Measurements from ENCODE around the gene MACROH2A1.

Gene MACROH2A1

DNA sequence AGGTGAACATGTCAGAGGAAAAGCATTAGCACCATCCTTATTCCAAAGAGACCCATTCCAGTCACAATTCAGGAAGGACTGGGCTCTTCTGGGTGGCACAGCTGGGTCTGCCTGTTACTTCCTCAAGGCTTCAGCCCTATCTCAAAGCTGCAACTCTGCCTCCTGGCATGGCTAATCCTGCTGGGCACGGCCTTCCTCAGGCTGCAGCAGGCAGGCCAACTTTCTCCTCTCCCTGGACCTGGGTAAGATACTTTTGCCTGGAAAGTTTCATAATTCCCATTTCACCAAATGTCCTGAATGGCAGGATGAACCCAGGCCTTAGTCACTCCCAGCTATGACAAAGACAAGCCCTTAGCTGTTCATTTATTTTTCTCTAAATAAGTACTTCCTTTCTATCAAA, 50.1 kb downstream of the MACROH2A1 start:
- Histone ChIP-seq H3K79me2 (ENCODE audit: insufficient read depth, low read length) (no peaks in the 10 kb centered on the region), H3K36me3 (ENCODE audit: low read length) (no peaks in the 10 kb centered on the region), H3K27ac (ENCODE audit: low read depth, low read length) (no peak overlapping the region), H3K27me3 (ENCODE audit: low read length) (no peaks in the 10 kb centered on the region), H3K9me3 (ENCODE audit: insufficient read depth, low read length) (no peaks in the 10 kb centered on the region), H3K9ac (ENCODE audit: low read length) (no peak overlapping the region), H3F3A (ENCODE audit: insufficient read depth) (no peaks in the 10 kb centered on the region), H4K20me1 (ENCODE audit: low read depth, low read length) (no peaks in the 10 kb centered on the region), H2AFZ (ENCODE audit: low read depth, low read length, severe bottlenecking) (no peak overlapping the region), H3K4me2 (ENCODE audit: low read depth, low read length, poor library complexity, severe bottlenecking) (no peak overlapping the region), H3K4me3 (ENCODE audit: insufficient read depth, low read length, poor library complexity, severe bottlenecking) (no peak overlapping the region), H3K9me2 (replicated peaks; ENCODE audit: insufficient read depth, low read length) (no peaks in the 10 kb centered on the region)
- TF ChIP-seq EZH2phosphoT487 (conservative IDR thresholded peaks at IDR 0.05; ENCODE audit: low read length), result no peak
- TF ChIP-seq, protein P1, sequence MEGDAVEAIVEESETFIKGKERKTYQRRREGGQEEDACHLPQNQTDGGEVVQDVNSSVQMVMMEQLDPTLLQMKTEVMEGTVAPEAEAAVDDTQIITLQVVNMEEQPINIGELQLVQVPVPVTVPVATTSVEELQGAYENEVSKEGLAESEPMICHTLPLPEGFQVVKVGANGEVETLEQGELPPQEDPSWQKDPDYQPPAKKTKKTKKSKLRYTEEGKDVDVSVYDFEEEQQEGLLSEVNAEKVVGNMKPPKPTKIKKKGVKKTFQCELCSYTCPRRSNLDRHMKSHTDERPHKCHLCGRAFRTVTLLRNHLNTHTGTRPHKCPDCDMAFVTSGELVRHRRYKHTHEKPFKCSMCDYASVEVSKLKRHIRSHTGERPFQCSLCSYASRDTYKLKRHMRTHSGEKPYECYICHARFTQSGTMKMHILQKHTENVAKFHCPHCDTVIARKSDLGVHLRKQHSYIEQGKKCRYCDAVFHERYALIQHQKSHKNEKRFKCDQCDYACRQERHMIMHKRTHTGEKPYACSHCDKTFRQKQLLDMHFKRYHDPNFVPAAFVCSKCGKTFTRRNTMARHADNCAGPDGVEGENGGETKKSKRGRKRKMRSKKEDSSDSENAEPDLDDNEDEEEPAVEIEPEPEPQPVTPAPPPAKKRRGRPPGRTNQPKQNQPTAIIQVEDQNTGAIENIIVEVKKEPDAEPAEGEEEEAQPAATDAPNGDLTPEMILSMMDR (IDR thresholded peaks at IDR 0.05; ENCODE audit: insufficient read depth, low read length, poor library complexity, severe bottlenecking), result no peak

DNA sequence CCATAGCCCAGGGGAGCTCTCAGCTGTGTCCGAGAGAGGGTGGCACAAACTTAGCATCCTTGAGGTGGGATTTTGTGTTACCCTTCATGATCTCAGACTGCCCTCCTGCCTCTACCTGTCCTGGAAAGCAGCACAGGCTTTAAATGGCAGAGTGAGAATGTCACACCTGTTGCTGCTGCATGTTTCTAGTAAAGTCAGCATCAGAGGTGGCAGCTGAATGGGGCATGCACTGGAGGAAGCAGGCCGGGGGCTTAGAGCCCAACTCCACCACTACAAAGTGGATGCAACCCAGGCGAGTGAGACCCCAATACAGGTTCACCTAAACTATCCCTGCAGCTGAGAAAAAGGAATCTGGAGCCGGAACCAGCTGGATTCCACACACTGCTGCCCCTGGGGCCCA, 51.6 kb downstream of the MACROH2A1 start:
- Histone ChIP-seq H3K79me2 (ENCODE audit: insufficient read depth, low read length) (no peaks in the 10 kb centered on the region), H3K4me3 (ENCODE audit: insufficient read depth, low read length, poor library complexity, severe bottlenecking) (no peak overlapping the region), H3K36me3 (ENCODE audit: low read length) (no peaks in the 10 kb centered on the region), H3K9me2 (replicated peaks; ENCODE audit: insufficient read depth, low read length) (no peaks in the 10 kb centered on the region), H3K27me3 (ENCODE audit: low read length) (no peaks in the 10 kb centered on the region), H3K4me2 (ENCODE audit: low read depth, low read length, poor library complexity, severe bottlenecking) (no peak overlapping the region), H2AFZ (ENCODE audit: low read depth, low read length, severe bottlenecking) (no peak overlapping the region), H4K20me1 (ENCODE audit: low read depth, low read length) (no peaks in the 10 kb centered on the region), H3K9ac (ENCODE audit: low read length) (no peak overlapping the region), H3F3A (ENCODE audit: insufficient read depth) (no peaks in the 10 kb centered on the region), H3K9me3 (ENCODE audit: insufficient read depth, low read length) (no peaks in the 10 kb centered on the region), H3K27ac (ENCODE audit: low read depth, low read length) (no peak overlapping the region)
- no peak for TF ChIP-seq EZH2phosphoT487 (conservative IDR thresholded peaks at IDR 0.05; ENCODE audit: low read length)
- TF ChIP-seq, protein P1 (IDR thresholded peaks at IDR 0.05; ENCODE audit: insufficient read depth, low read length, poor library complexity, severe bottlenecking), result no peak

- H4K20me1 ChIP-seq (ENCODE audit: low read depth, low read length), result no peaks in the 10 kb centered on the region
- no peaks in the 10 kb centered on the region for H3F3A ChIP-seq (ENCODE audit: insufficient read depth)
- no peak overlapping the region for H2AFZ ChIP-seq (ENCODE audit: low read depth, low read length, severe bottlenecking)
- H3K9me2 ChIP-seq (replicated peaks; ENCODE audit: insufficient read depth, low read length), result no peaks in the 10 kb centered on the region
- no peak overlapping the region for H3K4me2 ChIP-seq (ENCODE audit: low read depth, low read length, poor library complexity, severe bottlenecking)
- no peak overlapping the region for H3K4me3 ChIP-seq (ENCODE audit: insufficient read depth, low read length, poor library complexity, severe bottlenecking)
- H3K36me3 ChIP-seq (ENCODE audit: low read length), result no peaks in the 10 kb centered on the region
- no peaks in the 10 kb centered on the region for H3K9me3 ChIP-seq (ENCODE audit: insufficient read depth, low read length)
- no peak for TF ChIP-seq EZH2phosphoT487 (conservative IDR thresholded peaks at IDR 0.05; ENCODE audit: low read length)
- TF ChIP-seq, protein P1 (IDR thresholded peaks at IDR 0.05; ENCODE audit: insufficient read depth, low read length, poor library complexity, severe bottlenecking), result no peak
- no peak overlapping the region for H3K9ac ChIP-seq (ENCODE audit: low read length)
- H3K27ac ChIP-seq (ENCODE audit: low read depth, low read length), result no peak overlapping the region
- no peaks in the 10 kb centered on the region for H3K27me3 ChIP-seq (ENCODE audit: low read length)
- H3K79me2 ChIP-seq (ENCODE audit: insufficient read depth, low read length), result no peaks in the 10 kb centered on the region
These were observed 52.9 kb downstream of the MACROH2A1 start for GRCh38 chr5:135345956-135346731.
